Measurements from ENCODE around the gene BSDC1.

Gene BSDC1

DNA sequence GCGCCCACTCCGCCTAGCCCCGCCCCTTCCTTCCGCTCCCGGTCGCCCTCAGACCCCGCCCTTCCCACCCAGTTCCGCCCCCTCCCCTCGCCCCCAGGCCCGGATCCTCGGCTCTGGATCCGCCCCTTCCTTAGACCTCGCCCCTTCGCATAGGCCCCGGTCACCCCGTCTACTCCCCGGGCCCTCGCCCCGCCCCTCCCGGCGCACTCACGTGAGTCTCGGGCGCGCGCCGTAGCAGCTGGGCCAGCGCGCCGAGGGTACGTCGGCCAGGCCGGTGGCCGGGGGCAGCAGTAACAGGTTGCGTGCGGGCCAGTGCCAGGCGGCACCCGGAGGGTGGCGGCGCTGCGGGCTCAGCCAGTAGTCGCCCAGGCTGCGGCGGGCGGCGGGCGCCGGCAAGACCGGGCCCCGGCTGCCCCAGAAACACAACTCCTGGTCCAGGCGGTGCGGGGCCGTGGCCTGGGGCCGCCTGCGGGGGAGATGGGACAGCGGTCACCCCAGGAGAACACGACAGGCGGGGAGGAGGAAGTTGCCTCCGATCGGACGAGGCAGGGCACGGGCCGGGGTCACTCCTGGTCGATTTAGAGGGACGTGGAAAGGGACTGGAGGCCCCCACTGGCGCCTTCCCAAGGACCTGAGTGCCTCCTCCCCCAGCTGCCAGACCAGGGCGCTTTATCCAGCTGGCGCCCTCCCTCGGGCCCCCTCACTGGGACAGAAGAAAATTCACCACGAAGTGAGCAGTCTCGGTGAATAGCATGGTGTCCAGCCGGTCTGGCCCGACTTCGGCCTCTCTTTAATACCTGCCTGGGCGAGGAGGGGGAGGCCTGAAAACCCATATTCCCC is 42.6 kb downstream of the BSDC1 start:
- DNase-seq (ENCODE audit: low read depth): peak; percentile 75
- H3K4me3 ChIP-seq (ENCODE audit: low read depth, low read length): peak overlapping the region; percentile 65
- TF ChIP-seq CTCF (IDR thresholded peaks at IDR 0.05; ENCODE audit: low read depth, low read length, missing control alignments): no peak

GRCh38 chr1:32350785-32351398 is 43.3 kb downstream of the BSDC1 start:
- no peak for DNase-seq (ENCODE audit: low read depth)
- peak overlapping the region; percentile 65 for H3K4me3 ChIP-seq (ENCODE audit: low read depth, low read length)
- TF ChIP-seq CTCF (IDR thresholded peaks at IDR 0.05; ENCODE audit: low read depth, low read length, missing control alignments): peak; percentile 60

DNA sequence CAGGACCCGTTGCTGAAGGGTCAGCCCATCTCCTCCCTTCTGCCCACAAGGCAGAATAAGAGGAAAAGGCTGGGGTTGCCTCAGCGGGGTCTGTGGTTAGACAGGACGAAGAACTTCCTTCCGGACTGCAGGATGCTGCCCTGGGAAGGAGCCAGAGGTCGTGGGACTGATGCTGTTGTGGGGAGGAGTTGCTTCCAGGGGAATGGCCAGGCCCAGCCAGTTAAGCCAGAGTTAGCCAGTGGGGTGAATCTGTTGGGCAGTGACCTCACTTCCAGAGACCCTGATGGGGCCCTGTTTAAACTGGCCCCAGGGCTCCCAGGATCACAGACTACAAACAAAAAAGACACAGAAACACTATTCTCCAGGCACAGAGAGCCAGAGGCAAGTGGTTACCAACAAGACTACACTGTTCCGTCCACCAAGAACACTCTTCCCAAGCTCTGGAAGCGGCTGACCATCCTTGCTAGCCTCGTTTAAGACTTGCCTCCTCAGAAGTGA is 45.0 kb downstream of the BSDC1 start:
- TF ChIP-seq CTCF (IDR thresholded peaks at IDR 0.05; ENCODE audit: low read depth, low read length, missing control alignments): no peak
- no peak for DNase-seq (ENCODE audit: low read depth)
- H3K4me3 ChIP-seq (ENCODE audit: low read depth, low read length): no peak overlapping the region

GRCh38 chr1:32346532-32347157 is 47.6 kb downstream of the BSDC1 start:
- DNase-seq (ENCODE audit: low read depth): no peak
- no peak for TF ChIP-seq CTCF (IDR thresholded peaks at IDR 0.05; ENCODE audit: low read depth, low read length, missing control alignments)

DNA sequence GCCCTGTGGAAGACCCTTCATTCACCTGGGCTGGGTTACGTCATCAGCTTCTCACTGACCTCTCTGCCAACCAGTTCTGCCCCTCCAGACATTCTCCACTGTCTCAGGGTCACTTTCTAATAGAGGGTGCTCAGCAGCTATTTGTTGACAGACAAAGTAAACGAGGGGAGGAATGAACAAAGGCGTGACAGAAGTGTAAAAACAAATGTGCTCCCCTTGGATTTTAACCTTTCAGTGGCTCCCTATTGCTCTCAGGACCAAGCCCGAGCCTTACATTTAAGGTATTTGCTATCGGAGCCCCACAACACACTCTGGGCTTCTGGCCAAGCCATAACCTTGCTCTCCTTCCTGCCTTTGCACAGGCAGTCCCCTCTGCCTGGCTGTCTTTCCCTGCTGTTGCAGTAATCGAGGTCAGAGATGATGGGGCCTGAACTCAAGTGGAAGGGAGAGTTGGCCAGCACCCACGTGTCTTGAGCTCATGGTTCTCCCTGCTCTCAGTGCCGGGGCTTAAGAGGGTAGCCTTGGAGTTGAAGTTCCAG is 48.9 kb downstream of the BSDC1 start:
- TF ChIP-seq CTCF (IDR thresholded peaks at IDR 0.05; ENCODE audit: low read depth, low read length, missing control alignments): no peak
- no peak for DNase-seq (ENCODE audit: low read depth)
- H3K4me3 ChIP-seq (ENCODE audit: low read depth, low read length): no peak overlapping the region

More at GRCh38 chr1:32346532-32347157, 47.6 kb downstream of the BSDC1 start:
- no peak overlapping the region for H3K4me3 ChIP-seq (ENCODE audit: low read depth, low read length)

DNA sequence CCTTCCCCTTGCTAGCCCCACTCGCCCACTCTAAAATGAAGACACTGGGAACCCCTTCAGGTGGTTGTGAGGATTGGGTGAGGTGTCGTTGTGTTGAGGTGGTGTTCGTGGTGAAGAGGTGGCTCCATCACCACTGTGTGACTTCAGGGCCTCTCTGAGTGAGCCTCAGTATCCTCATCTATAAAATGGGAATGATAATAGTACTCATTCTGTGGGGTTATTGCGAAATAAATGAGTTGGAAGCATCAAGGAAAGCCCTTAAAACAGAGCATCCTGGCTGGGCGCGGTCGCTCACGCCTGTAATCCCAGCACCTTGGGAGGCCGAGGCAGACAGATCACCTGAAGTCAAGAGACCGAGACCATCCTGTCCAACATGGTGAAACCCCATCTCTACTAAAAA is 51.5 kb downstream of the BSDC1 start:
- DNase-seq (ENCODE audit: low read depth): no peak
- H3K4me3 ChIP-seq (ENCODE audit: low read depth, low read length): no peak overlapping the region
- TF ChIP-seq CTCF (IDR thresholded peaks at IDR 0.05; ENCODE audit: low read depth, low read length, missing control alignments): no peak
